H9 (cell line): ENCODE measurements around the gene CCDC82. TPM values are rescaled to one million over a fixed set of nuclear protein-coding genes. Genes with fewer than 3 reads are reported as not detected.

ENCODE experiments used
- DNase-seq: peaks from one replicate; pipeline ENCODE4 v3.0.0-alpha.2; 2017
- H2AFZ ChIP-seq: one replicate; pipeline ENCODE4 v1.6.1; 2013; ENCODE audit warnings: mild to moderate bottlenecking, low read length, control low read depth, moderate library complexity
- H2AK5ac ChIP-seq: 2 replicates; pipeline ENCODE4 v1.6.1; 2013; ENCODE audit warnings: low read length, control low read depth, mixed read lengths; ENCODE audit not compliant: insufficient read length
- H2BK120ac ChIP-seq: one replicate; pipeline ENCODE4 v1.6.1; 2013; ENCODE audit warnings: low read depth, mild to moderate bottlenecking, low read length, control low read depth, inconsistent platforms; ENCODE audit not compliant: poor library complexity, severe bottlenecking
- H2BK12ac ChIP-seq: 2 replicates; pipeline ENCODE4 v1.6.1; 2013; ENCODE audit warnings: low read length, control low read depth, mixed read lengths, low read depth; ENCODE audit not compliant: insufficient read length
- H2BK15ac ChIP-seq: 2 replicates; pipeline ENCODE4 v1.6.1; 2013; ENCODE audit warnings: low read depth, low read length, control low read depth
- H2BK20ac ChIP-seq: one replicate; pipeline ENCODE4 v1.6.1; 2013; ENCODE audit warnings: low read depth, mild to moderate bottlenecking, low read length, control low read depth, inconsistent platforms; ENCODE audit not compliant: poor library complexity, severe bottlenecking
- H2BK5ac ChIP-seq: 2 replicates; pipeline ENCODE4 v1.6.1; 2013; ENCODE audit warnings: low read length, control low read depth, mixed read lengths; ENCODE audit not compliant: insufficient read length
- H3K14ac ChIP-seq: 2 replicates; pipeline ENCODE4 v1.6.1; 2013; ENCODE audit warnings: low read length, control low read depth; ENCODE audit not compliant: insufficient read depth
- H3K18ac ChIP-seq: 2 replicates; pipeline ENCODE4 v1.6.1; 2013; ENCODE audit warnings: low read depth, mild to moderate bottlenecking, mixed read lengths, low read length, control low read depth; ENCODE audit not compliant: insufficient read length
- H3K23ac ChIP-seq: 2 replicates; pipeline ENCODE4 v1.6.1; 2013; ENCODE audit warnings: low read length, control low read depth, mixed read lengths, low read depth; ENCODE audit not compliant: insufficient read length
- H3K23me2 ChIP-seq: 2 replicates; pipeline ENCODE4 v1.6.1; 2013; ENCODE audit warnings: low read depth, mild to moderate bottlenecking, mixed read lengths, low read length, control low read depth; ENCODE audit not compliant: insufficient read length, poor library complexity, severe bottlenecking
- H3K27ac ChIP-seq: 2 replicates; pipeline ENCODE4 v1.5.1; 2013; ENCODE audit warnings: low read length, control low read depth, mixed read lengths, low read depth; ENCODE audit not compliant: insufficient read length
- H3K27me3 ChIP-seq: 2 replicates; pipeline ENCODE4 v1.6.1; 2013; ENCODE audit warnings: low read length, control low read depth, inconsistent platforms; ENCODE audit not compliant: insufficient read depth
- H3K4ac ChIP-seq: 2 replicates; pipeline ENCODE4 v1.6.1; 2013; ENCODE audit warnings: low read depth, mild to moderate bottlenecking, control low read depth, inconsistent platforms, low read length, moderate library complexity
- H3K4me1 ChIP-seq: 2 replicates; pipeline ENCODE4 v1.6.1; 2013; ENCODE audit warnings: low read length, control low read depth, inconsistent platforms; ENCODE audit not compliant: insufficient read depth
- H3K4me2 ChIP-seq: 2 replicates; pipeline ENCODE4 v1.6.1; 2013; ENCODE audit warnings: low read length, control low read depth, mixed read lengths; ENCODE audit not compliant: insufficient read length, insufficient read depth
- H3K56ac ChIP-seq: 2 replicates; pipeline ENCODE4 v1.6.1; 2013; ENCODE audit warnings: low read depth, mild to moderate bottlenecking, mixed read lengths, low read length, control low read depth; ENCODE audit not compliant: insufficient read length
- H3K79me1 ChIP-seq: 2 replicates; pipeline ENCODE4 v1.6.1; 2013; ENCODE audit warnings: low read depth, mild to moderate bottlenecking, moderate library complexity, low read length, control low read depth, inconsistent platforms; ENCODE audit not compliant: insufficient read depth, poor library complexity, severe bottlenecking
- H3K79me2 ChIP-seq: 2 replicates; pipeline ENCODE4 v1.6.1; 2013; ENCODE audit warnings: low read length, control low read depth, inconsistent platforms; ENCODE audit not compliant: insufficient read depth
- H3K9ac ChIP-seq: 2 replicates; pipeline ENCODE4 v1.6.1; 2013; ENCODE audit warnings: low read length, control low read depth, mixed read lengths; ENCODE audit not compliant: insufficient read length; ENCODE audit errors: extremely low read depth
- H3K9me3 ChIP-seq: one replicate; pipeline ENCODE4 v1.6.1; 2013; ENCODE audit warnings: low read depth, low read length, inconsistent platforms; ENCODE audit not compliant: control insufficient read depth
- H3T11ph ChIP-seq: one replicate; pipeline ENCODE4 v1.6.1; 2013; ENCODE audit warnings: mild to moderate bottlenecking, low read length, control low read depth, inconsistent platforms
- H4K20me1 ChIP-seq: one replicate; pipeline ENCODE4 v1.6.1; 2013; ENCODE audit not compliant: control insufficient read depth, insufficient read length, insufficient read depth
- H4K5ac ChIP-seq: 2 replicates; pipeline ENCODE4 v1.6.1; 2013; ENCODE audit warnings: low read depth, mild to moderate bottlenecking, mixed read lengths, low read length, control low read depth; ENCODE audit not compliant: insufficient read length
- H4K8ac ChIP-seq: replicated peaks from 2 replicates; pipeline ENCODE4 v1.6.1; 2013; ENCODE audit warnings: low read length, control low read depth, mixed read lengths, low read depth; ENCODE audit not compliant: insufficient read length
- H4K91ac ChIP-seq: 2 replicates; pipeline ENCODE4 v1.6.1; 2013; ENCODE audit warnings: low read depth, mild to moderate bottlenecking, moderate library complexity, mixed read lengths, low read length, control low read depth; ENCODE audit not compliant: insufficient read length
- H3K27ac Mint-ChIP-seq, 3 experiments: 2 replicates in 2 of 3; 3 replicates in 1 of 3; pipeline ENCODE4 v1.8.0; 2020 to 2021; ENCODE audit warnings: mixed read lengths in 3 of 3, mild to moderate bottlenecking in 1 of 3, moderate library complexity in 1 of 3
- H3K27me3 Mint-ChIP-seq: 2 replicates; pipeline ENCODE4 v1.8.0; 2021; ENCODE audit warnings: low read depth, mild to moderate bottlenecking, moderate library complexity, mixed read lengths
- H3K36me3 Mint-ChIP-seq, 3 experiments: 2 replicates in 2 of 3; 3 replicates in 1 of 3; pipeline ENCODE4 v1.8.0; 2020 to 2021; ENCODE audit warnings: low read depth in 3 of 3, mixed read lengths in 3 of 3; ENCODE audit not compliant: insufficient read depth in 1 of 3
- H3K4me1 Mint-ChIP-seq, 2 experiments: 2 replicates each; pipeline ENCODE4 v1.8.0; 2020; ENCODE audit warnings: mixed read lengths in 2 of 2
- H3K4me3 Mint-ChIP-seq, 2 experiments: 2 replicates in 1 of 2; 3 replicates in 1 of 2; pipeline ENCODE4 v1.8.0; 2020 to 2021; ENCODE audit warnings: mild to moderate bottlenecking in 2 of 2, mixed read lengths in 2 of 2, moderate library complexity in 1 of 2
- H3K9me3 Mint-ChIP-seq, 2 experiments: 2 replicates in 1 of 2; 3 replicates in 1 of 2; pipeline ENCODE4 v1.8.0; 2020; ENCODE audit warnings: mild to moderate bottlenecking in 2 of 2, mixed read lengths in 2 of 2, moderate library complexity in 1 of 2
- CTCF ChIP-seq: fragments of 200-600 bp; sonication (generic); conservative IDR thresholded peaks from 3 replicates; pipeline ENCODE4 v1.8.0; 2021; ENCODE audit warnings: antibody characterized with exemption, mild to moderate bottlenecking
- WGBS: extraction: QIAGEN DNeasy Blood & Tissue Kit; methylation state at CpG from one replicate; pipeline ENCODE4 v1.1.7; 2013; ENCODE audit warnings: missing lambda C conversion rate, low lambda C conversion rate, mixed read lengths; ENCODE audit not compliant: insufficient read length; ENCODE audit errors: extremely low coverage; 5-methylcytosine and 5-hydroxymethylcytosine counted together
- total RNA-seq: library from RNA; stranded (reverse); gene quantifications from 2 replicates; pipeline ENCODE4 v1.2.1, GENCODE V29; 2021

Gene CCDC82
- total RNA-seq, 1 experiment from 2014 or later: 17.4 TPM

GRCh38 chr11:96340555-96340885 lies 49.2 kb downstream of the CCDC82 start:
- no peak overlapping the region for H2BK15ac ChIP-seq
- H2BK120ac ChIP-seq: no peak overlapping the region
- no peaks in the 10 kb centered on the region for H3K9me3 ChIP-seq
- H3K14ac ChIP-seq: no peak overlapping the region
- no CpG with 5 or more reads among the region's 4 CpGs for WGBS
- peaks cover 4% of the 10 kb centered on the region for H3K27me3 Mint-ChIP-seq
- no peaks in the 10 kb centered on the region for H3K27me3 ChIP-seq
- H3K9ac ChIP-seq: no peak overlapping the region
- no peak overlapping the region for H2BK5ac ChIP-seq
- H3K4me3 Mint-ChIP-seq: no peak overlapping the region
- no peak for TF ChIP-seq CTCF
- no peak overlapping the region for H4K8ac ChIP-seq
- H4K20me1 ChIP-seq: no peaks in the 10 kb centered on the region
- no peak overlapping the region for H3K4me2 ChIP-seq
- no peak overlapping the region for H3T11ph ChIP-seq
- peaks cover 64% of the 10 kb centered on the region in 2 experiments for H3K4me1 Mint-ChIP-seq
- no peak for DNase-seq
- H3K79me2 ChIP-seq: peaks cover 2% of the 10 kb centered on the region; the same call in 1 of the 2 replicates
- no peak overlapping the region for H3K18ac ChIP-seq
- no peak overlapping the region for H3K56ac ChIP-seq
- no peak overlapping the region for H4K5ac ChIP-seq
- H3K79me1 ChIP-seq: no peaks in the 10 kb centered on the region
- peaks cover 0 to 3% (median 0%) of the 10 kb centered on the region in 3 experiments; a peak in 2 of 7 replicates for H3K36me3 Mint-ChIP-seq
- no peak overlapping the region for H3K27ac ChIP-seq
- no peak overlapping the region for H4K91ac ChIP-seq
- peaks cover 15% of the 10 kb centered on the region for H3K23me2 ChIP-seq
- H2AFZ ChIP-seq: no peak overlapping the region
- H3K4me1 ChIP-seq: peaks cover 16% of the 10 kb centered on the region
- no peak overlapping the region for H2AK5ac ChIP-seq
- H3K9me3 Mint-ChIP-seq: no peaks in the 10 kb centered on the region
- H2BK20ac ChIP-seq: no peak overlapping the region
- no peak overlapping the region for H3K27ac Mint-ChIP-seq
- H2BK12ac ChIP-seq: no peak overlapping the region
- H3K4ac ChIP-seq: no peak overlapping the region
- H3K23ac ChIP-seq: no peak overlapping the region
